PC-9 (cell line): ENCODE measurements around the gene KLHL6. TPM values are rescaled to one million over a fixed set of nuclear protein-coding genes. Genes with fewer than 3 reads are reported as not detected.

Experiments used
- BruUV-seq: library from RNA; stranded (reverse); fragments of 400-500 nt; replicated peaks from 2 replicates; lab custom pipeline; 2021; lab: Mats Ljungman, UMichigan
- CTCF ChIA-PET: fragments of 300-600 bp; sonication (Branson Sonifier 250); formaldehyde crosslinking; loops from one replicate; lab custom pipeline; 2022; ENCODE audit warnings: antibody characterized with exemption; lab: Charles Lee
- POLR2A ChIA-PET: fragments of 300-600 bp; sonication (Branson Sonifier 250); formaldehyde crosslinking; loops from one replicate; lab custom pipeline; 2022; ENCODE audit warnings: antibody characterized with exemption; ENCODE audit not compliant: unreplicated experiment; lab: Charles Lee
- DNase-seq, 2 experiments: peaks; one replicate each; pipeline versions ENCODE4 v3.0.0 to v3.0.0-alpha.2; 2015 to 2022; ENCODE audit warnings: mixed read lengths in 1 of 2
- H2AFZ ChIP-seq: fragments of 200-600 bp; sonication (generic); 2 replicates; pipeline ENCODE4 v1.8.1; 2017; ENCODE audit warnings: antibody characterized with exemption
- H3F3A ChIP-seq: fragments of 200-600 bp; sonication (generic); 2 replicates; pipeline ENCODE4 v1.8.1; 2017; ENCODE audit warnings: antibody characterized with exemption, mild to moderate bottlenecking, low read depth; ENCODE audit not compliant: insufficient read depth
- H3K27ac ChIP-seq: fragments of 200-600 bp; sonication (generic); 2 replicates; pipeline ENCODE4 v1.6.1; 2016; ENCODE audit warnings: mixed run types
- H3K27me3 ChIP-seq: fragments of 200-600 bp; sonication (generic); 2 replicates; pipeline ENCODE4 v1.6.1; 2016; ENCODE audit warnings: low read depth, mixed run types; ENCODE audit not compliant: insufficient read depth
- H3K36me3 ChIP-seq: fragments of 200-600 bp; sonication (generic); 2 replicates; pipeline ENCODE4 v1.6.1; 2016; ENCODE audit warnings: low read depth, mixed run types
- H3K4me1 ChIP-seq: fragments of 200-600 bp; sonication (generic); replicated peaks from 2 replicates; pipeline ENCODE4 v1.6.1; 2016; ENCODE audit warnings: mixed run types; ENCODE audit not compliant: insufficient read depth
- H3K4me2 ChIP-seq: fragments of 200-600 bp; sonication (generic); 2 replicates; pipeline ENCODE4 v1.6.1; 2017; ENCODE audit warnings: mixed run types
- H3K4me3 ChIP-seq: fragments of 200-600 bp; sonication (generic); 2 replicates; pipeline ENCODE4 v1.6.1; 2016; ENCODE audit warnings: mixed run types
- H3K79me2 ChIP-seq: fragments of 200-600 bp; sonication (generic); 2 replicates; pipeline ENCODE4 v1.6.1; 2017; ENCODE audit warnings: low read depth, mixed run types
- H3K9me2 ChIP-seq: fragments of 200-600 bp; sonication (generic); 2 replicates; pipeline ENCODE4 v1.8.1; 2017; ENCODE audit warnings: mild to moderate bottlenecking; ENCODE audit not compliant: insufficient read depth
- H3K9me3 ChIP-seq: fragments of 200-600 bp; sonication (generic); 2 replicates; pipeline ENCODE4 v1.8.1; 2016; ENCODE audit warnings: low read depth; ENCODE audit not compliant: insufficient read depth
- H4K20me1 ChIP-seq: fragments of 200-600 bp; sonication (generic); 2 replicates; pipeline ENCODE4 v1.8.1; 2017; ENCODE audit not compliant: insufficient read depth
- CTCF ChIP-seq: fragments of 200-600 bp; sonication (generic); conservative IDR thresholded peaks from 2 replicates; pipeline ENCODE4 v1.6.1; 2017; ENCODE audit warnings: mixed run types, antibody characterized with exemption, mild to moderate bottlenecking, moderate library complexity
- EZH2 ChIP-seq: fragments of 200-600 bp; sonication (generic); IDR thresholded peaks from 2 replicates; pipeline ENCODE4 v1.8.0; 2017; ENCODE audit warnings: antibody characterized with exemption, low read depth
- intact Hi-C: fragments of 100-400 bp; cut with micrococcal nuclease; formaldehyde crosslinking; loops from one replicate; pipeline ENCODE4 v1.10.0; 2022; ENCODE audit not compliant: unreplicated experiment
- total RNA-seq: library from RNA; stranded (reverse); gene quantifications from 2 replicates; pipeline ENCODE4 v1.2.3, GENCODE V29; 2021

The KLHL6 gene
- total RNA-seq, 1 experiment from 2014 or later: 0.04 TPM

GRCh38 chr3:183489455-183490210, 65.9 kb downstream of the KLHL6 start:
- Histone ChIP-seq H2AFZ (no peak overlapping the region), H3K27ac (peak overlapping the region; percentile 35), H3K4me2 (peak overlapping the region; percentile 14), H3K36me3 (no peaks in the 10 kb centered on the region), H3K4me3 (no peak overlapping the region), H3K9me2 (no peaks in the 10 kb centered on the region), H3K79me2 (no peaks in the 10 kb centered on the region), H3K4me1 (peaks cover 30% of the 10 kb centered on the region), H3F3A (peaks cover 12% of the 10 kb centered on the region; the same call in 1 of the 2 replicates), H4K20me1 (no peaks in the 10 kb centered on the region), H3K9me3 (no peaks in the 10 kb centered on the region), H3K27me3 (no peaks in the 10 kb centered on the region)
- CTCF ChIA-PET: no interaction called here
- BruUV-seq: no TSS peak
- POLR2A ChIA-PET: no interaction called here
- peak in 1 of 2 experiments; percentile 36 for DNase-seq
- TF ChIP-seq CTCF (no peak), EZH2 (no peak)
- intact Hi-C loops: no loop called here

- Histone ChIP-seq H3K4me2 (no peak overlapping the region), H3K9me2 (no peaks in the 10 kb centered on the region), H3K9me3 (no peaks in the 10 kb centered on the region), H3K79me2 (no peaks in the 10 kb centered on the region), H4K20me1 (no peaks in the 10 kb centered on the region), H3F3A (peaks cover 23% of the 10 kb centered on the region), H3K27me3 (no peaks in the 10 kb centered on the region), H3K4me3 (no peak overlapping the region), H3K27ac (no peak overlapping the region), H3K36me3 (no peaks in the 10 kb centered on the region), H3K4me1 (peaks cover 42% of the 10 kb centered on the region), H2AFZ (no peak overlapping the region)
- intact Hi-C loops: no loop called here
- no peak for DNase-seq
- BruUV-seq: no TSS peak
- CTCF ChIA-PET: no interaction called here
- TF ChIP-seq CTCF (no peak), EZH2 (no peak)
- POLR2A ChIA-PET: interaction anchor here (0.5 kb wide), 1 partner anchor 146 kb away, joined by 6 read pairs; no protein-coding TSS in a partner anchor
Measured at GRCh38 chr3:183488343-183488742, 67.2 kb downstream of the KLHL6 start.

- intact Hi-C loops: no loop called here
- TF ChIP-seq EZH2: no peak
- TF ChIP-seq CTCF: no peak
- Histone ChIP-seq H3K9me3 (no peaks in the 10 kb centered on the region), H2AFZ (no peak overlapping the region), H3K27me3 (no peaks in the 10 kb centered on the region), H3K4me1 (peaks cover 46% of the 10 kb centered on the region), H3K27ac (no peak overlapping the region), H3F3A (peaks cover 28% of the 10 kb centered on the region), H3K79me2 (no peaks in the 10 kb centered on the region), H3K9me2 (no peaks in the 10 kb centered on the region), H3K4me3 (no peak overlapping the region), H3K36me3 (no peaks in the 10 kb centered on the region), H4K20me1 (no peaks in the 10 kb centered on the region), H3K4me2 (no peak overlapping the region)
- no peak for DNase-seq
- CTCF ChIA-PET: no interaction called here
- POLR2A ChIA-PET: interaction anchor here (0.5 kb wide), 1 partner anchor 146 kb away, joined by 6 read pairs; no protein-coding TSS in a partner anchor
- BruUV-seq: no TSS peak
Measured at GRCh38 chr3:183487896-183488295, 67.6 kb downstream of the KLHL6 start.
